Neural cell (in vitro differentiated cells): ENCODE measurements around the gene C6orf132. TPM values are rescaled to one million over a fixed set of nuclear protein-coding genes. Genes with fewer than 3 reads are reported as not detected.

Source experiments
- H2AFZ ChIP-seq: fragments of 200-600, 300-800 bp; sonication (generic), shearing (Covaris generic); 2 replicates; pipeline ENCODE4 v1.6.0; 2014; ENCODE audit warnings: low read depth, mild to moderate bottlenecking, antibody characterized with exemption, low read length, moderate library complexity
- H3F3A ChIP-seq: fragments of 200-600 bp; shearing (Covaris generic); 2 replicates; pipeline ENCODE4 v1.6.1; 2016; ENCODE audit warnings: mild to moderate bottlenecking, moderate library complexity, mixed read lengths, antibody characterized with exemption, low read length; ENCODE audit not compliant: insufficient read depth, poor library complexity, severe bottlenecking
- H3K27ac ChIP-seq: fragments of 200-600, 300-800 bp; sonication (generic), shearing (Covaris generic); 2 replicates; pipeline ENCODE4 v1.5.1; 2014; ENCODE audit warnings: mild to moderate bottlenecking, low read length, moderate library complexity
- H3K27me3 ChIP-seq: fragments of 300-800, 200-600 bp; sonication (generic), shearing (Covaris generic); 2 replicates; pipeline ENCODE4 v1.6.0; 2014; ENCODE audit warnings: mild to moderate bottlenecking, low read depth, low read length, moderate library complexity; ENCODE audit not compliant: insufficient read depth
- H3K36me3 ChIP-seq: fragments of 300-800, 200-600 bp; sonication (generic), shearing (Covaris generic); 2 replicates; pipeline ENCODE4 v1.5.1; 2014; ENCODE audit warnings: mild to moderate bottlenecking, antibody characterized with exemption, low read length, moderate library complexity; ENCODE audit not compliant: insufficient read depth
- H3K4me2 ChIP-seq: fragments of 300-800, 200-600 bp; sonication (generic), shearing (Covaris generic); 2 replicates; pipeline ENCODE4 v1.6.0; 2014; ENCODE audit warnings: mild to moderate bottlenecking, low read length
- H3K4me3 ChIP-seq: fragments of 300-800, 200-600 bp; sonication (generic), shearing (Covaris generic); 2 replicates; pipeline ENCODE4 v1.5.1; 2014; ENCODE audit warnings: mild to moderate bottlenecking, low read length, moderate library complexity
- H3K79me2 ChIP-seq: fragments of 200-600 bp; shearing (Covaris generic); replicated peaks from 2 replicates; pipeline ENCODE4 v1.6.0; 2014; ENCODE audit warnings: mild to moderate bottlenecking, low read length, moderate library complexity; ENCODE audit not compliant: insufficient read depth
- H3K9ac ChIP-seq: fragments of 300-800, 200-600 bp; sonication (generic), shearing (Covaris generic); 2 replicates; pipeline ENCODE4 v1.6.1; 2016; ENCODE audit warnings: mild to moderate bottlenecking, low read length, mixed read lengths
- H3K9me2 ChIP-seq: fragments of 200-600 bp; shearing (Covaris generic); 2 replicates; pipeline ENCODE4 v1.6.1; 2016; ENCODE audit warnings: mild to moderate bottlenecking, low read length, mixed read lengths; ENCODE audit not compliant: insufficient read depth
- H3K9me3 ChIP-seq: fragments of 200-600, 300-800 bp; sonication (generic), shearing (Covaris generic); 2 replicates; pipeline ENCODE4 v1.6.1; 2016; ENCODE audit warnings: mild to moderate bottlenecking, mixed run types, low read length, moderate library complexity, mixed read lengths
- H4K20me1 ChIP-seq: fragments of 200-600 bp; shearing (Covaris generic); 2 replicates; pipeline ENCODE4 v1.6.1; 2016; ENCODE audit warnings: mild to moderate bottlenecking, mixed run types; ENCODE audit not compliant: insufficient read depth
- EP300 ChIP-seq: fragments of 450-650 bp; conservative IDR thresholded peaks from 2 replicates; pipeline ENCODE4 v1.6.1; 2014; ENCODE audit warnings: antibody characterized with exemption, mild to moderate bottlenecking, moderate library complexity; ENCODE audit not compliant: poor library complexity, severe bottlenecking
- EZH2 ChIP-seq: fragments of 200-600, 300-800 bp; shearing (Covaris generic), sonication (generic); IDR thresholded peaks from 2 replicates; pipeline ENCODE4 v1.6.1; 2014; ENCODE audit warnings: antibody characterized with exemption, low read length, borderline replicate concordance, mild to moderate bottlenecking; ENCODE audit not compliant: insufficient read depth, poor library complexity, severe bottlenecking
- MXI1 ChIP-seq: fragments of 450-650 bp; conservative IDR thresholded peaks from 2 replicates; pipeline ENCODE4 v1.6.1; 2014; ENCODE audit warnings: antibody characterized with exemption, mild to moderate bottlenecking; ENCODE audit not compliant: poor library complexity, severe bottlenecking
- POLR2AphosphoS5 ChIP-seq: IDR thresholded peaks from 2 replicates; pipeline ENCODE4 v1.6.1; 2012
- RAD21 ChIP-seq: fragments of 450-650 bp; conservative IDR thresholded peaks from 2 replicates; pipeline ENCODE4 v1.6.1; 2014; ENCODE audit warnings: antibody characterized with exemption, mild to moderate bottlenecking, moderate library complexity
- REST ChIP-seq: IDR thresholded peaks from 2 replicates; pipeline ENCODE4 v1.6.1; 2012; ENCODE audit warnings: borderline replicate concordance
- SMC3 ChIP-seq: fragments of 450-650 bp; conservative IDR thresholded peaks from 2 replicates; pipeline ENCODE4 v1.6.1; 2014; ENCODE audit warnings: antibody characterized with exemption, mild to moderate bottlenecking, moderate library complexity; ENCODE audit not compliant: poor library complexity
- TAF1 ChIP-seq: IDR thresholded peaks from 2 replicates; pipeline ENCODE4 v1.6.1; 2012; ENCODE audit warnings: low read depth
- polyA plus RNA-seq: library from polyadenylated mRNA; depleted of rRNA; stranded (reverse); fragments of >200 nt; gene quantifications from 2 replicates; pipeline ENCODE4 v1.2.3, GENCODE V29; 2014
- TF ChIP-seq, protein P1 (sequence below): fragments of 450-650 bp; IDR thresholded peaks from 2 replicates; pipeline ENCODE4 v1.5.1; 2014; ENCODE audit warnings: antibody characterized with exemption, mild to moderate bottlenecking, moderate library complexity; ENCODE audit not compliant: poor library complexity, severe bottlenecking

C6orf132 gene
- polyA plus RNA-seq, 1 donor from 2014 or later = not detected

DNA sequence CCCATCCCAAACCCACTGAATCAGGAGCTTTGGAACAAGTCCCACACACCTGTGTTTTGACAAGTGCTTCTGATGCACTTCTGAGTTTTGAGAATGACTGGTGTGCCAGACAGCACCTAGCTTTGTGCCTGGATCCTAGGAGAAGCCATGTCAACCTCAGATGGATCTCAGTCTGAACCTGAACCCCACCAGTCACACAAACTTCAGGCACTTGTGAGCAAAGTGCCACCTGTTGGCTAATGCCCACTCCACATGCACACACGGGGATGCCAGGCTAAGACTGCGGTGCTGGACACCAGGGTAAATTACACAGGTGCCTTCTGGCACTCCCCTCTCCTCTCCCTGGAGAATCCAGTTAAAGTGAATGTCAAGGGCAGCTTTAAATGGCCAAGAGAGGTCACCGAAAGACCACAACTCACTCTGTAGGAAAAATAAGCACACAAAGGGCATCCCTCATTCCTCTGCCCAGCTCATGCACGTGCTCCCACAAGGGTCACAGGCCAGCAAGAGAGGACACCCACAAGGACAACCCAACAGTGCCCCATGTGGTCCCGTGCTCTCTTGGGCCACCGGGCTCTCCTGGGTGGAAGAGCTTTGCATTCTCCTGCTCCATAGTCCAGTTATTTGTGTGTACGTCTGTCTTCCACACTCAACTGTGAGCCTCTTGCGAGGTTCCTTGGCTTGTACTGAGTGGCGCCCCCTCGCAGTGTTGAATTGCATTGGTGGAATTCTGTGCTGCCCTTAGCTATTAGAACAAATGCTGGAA, 46.5 kb downstream of the C6orf132 start:
- Histone ChIP-seq H2AFZ (no peak overlapping the region), H3K9me2 (no peaks in the 10 kb centered on the region), H3K27me3 (no peaks in the 10 kb centered on the region), H3K27ac (no peak overlapping the region), H3F3A (no peaks in the 10 kb centered on the region), H3K9ac (no peak overlapping the region), H3K36me3 (no peaks in the 10 kb centered on the region), H3K4me2 (no peak overlapping the region), H3K4me3 (no peak overlapping the region), H4K20me1 (no peaks in the 10 kb centered on the region), H3K9me3 (no peaks in the 10 kb centered on the region), H3K79me2 (no peaks in the 10 kb centered on the region)
- TF ChIP-seq POLR2AphosphoS5 (no peak), REST (no peak), SMC3 (no peak), MXI1 (no peak), EP300 (no peak), TAF1 (no peak)
- TF ChIP-seq, protein P1, sequence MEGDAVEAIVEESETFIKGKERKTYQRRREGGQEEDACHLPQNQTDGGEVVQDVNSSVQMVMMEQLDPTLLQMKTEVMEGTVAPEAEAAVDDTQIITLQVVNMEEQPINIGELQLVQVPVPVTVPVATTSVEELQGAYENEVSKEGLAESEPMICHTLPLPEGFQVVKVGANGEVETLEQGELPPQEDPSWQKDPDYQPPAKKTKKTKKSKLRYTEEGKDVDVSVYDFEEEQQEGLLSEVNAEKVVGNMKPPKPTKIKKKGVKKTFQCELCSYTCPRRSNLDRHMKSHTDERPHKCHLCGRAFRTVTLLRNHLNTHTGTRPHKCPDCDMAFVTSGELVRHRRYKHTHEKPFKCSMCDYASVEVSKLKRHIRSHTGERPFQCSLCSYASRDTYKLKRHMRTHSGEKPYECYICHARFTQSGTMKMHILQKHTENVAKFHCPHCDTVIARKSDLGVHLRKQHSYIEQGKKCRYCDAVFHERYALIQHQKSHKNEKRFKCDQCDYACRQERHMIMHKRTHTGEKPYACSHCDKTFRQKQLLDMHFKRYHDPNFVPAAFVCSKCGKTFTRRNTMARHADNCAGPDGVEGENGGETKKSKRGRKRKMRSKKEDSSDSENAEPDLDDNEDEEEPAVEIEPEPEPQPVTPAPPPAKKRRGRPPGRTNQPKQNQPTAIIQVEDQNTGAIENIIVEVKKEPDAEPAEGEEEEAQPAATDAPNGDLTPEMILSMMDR = no peak

DNA sequence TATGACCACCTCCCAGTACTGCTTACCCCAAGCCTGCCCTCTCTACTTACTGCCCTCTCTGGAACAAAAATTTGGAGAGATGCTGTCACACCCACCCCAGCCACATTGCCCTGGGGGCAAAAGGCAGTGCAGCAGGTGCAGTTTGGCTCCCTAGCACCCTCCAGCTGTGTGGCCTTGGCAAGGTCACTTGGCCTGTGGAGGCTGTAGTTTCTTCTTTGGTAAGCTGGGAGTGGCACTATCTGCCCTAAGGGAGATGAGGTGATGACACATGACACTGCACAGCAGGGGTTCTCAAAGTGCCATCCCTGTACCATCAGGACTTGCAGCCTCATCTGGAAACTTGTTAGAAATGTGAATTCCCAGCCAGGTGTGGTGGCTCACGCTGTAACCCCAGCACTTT, 47.3 kb downstream of the C6orf132 start:
- Histone ChIP-seq H4K20me1 (no peaks in the 10 kb centered on the region), H3K36me3 (no peaks in the 10 kb centered on the region), H3F3A (no peaks in the 10 kb centered on the region), H3K27me3 (no peaks in the 10 kb centered on the region), H3K4me3 (no peak overlapping the region), H3K79me2 (no peaks in the 10 kb centered on the region), H3K9me2 (no peaks in the 10 kb centered on the region), H2AFZ (no peak overlapping the region), H3K27ac (no peak overlapping the region), H3K4me2 (no peak overlapping the region), H3K9me3 (no peaks in the 10 kb centered on the region), H3K9ac (no peak overlapping the region)
- TF ChIP-seq POLR2AphosphoS5 (no peak), SMC3 (no peak), RAD21 (no peak), MXI1 (no peak), TAF1 (no peak), EZH2 (no peak), EP300 (no peak), REST (no peak)
- TF ChIP-seq, protein P1 = no peak
